ENCODE data around the gene CBL. TPM values are rescaled to one million over a fixed set of nuclear protein-coding genes. Genes with fewer than 3 reads are reported as not detected.
A peak's percentile ranks its signal among the peaks of the same experiment; 100 is the strongest.

Gene CBL
- total RNA-seq, 1 experiment from 2014 or later, result 35.5 TPM

DNA sequence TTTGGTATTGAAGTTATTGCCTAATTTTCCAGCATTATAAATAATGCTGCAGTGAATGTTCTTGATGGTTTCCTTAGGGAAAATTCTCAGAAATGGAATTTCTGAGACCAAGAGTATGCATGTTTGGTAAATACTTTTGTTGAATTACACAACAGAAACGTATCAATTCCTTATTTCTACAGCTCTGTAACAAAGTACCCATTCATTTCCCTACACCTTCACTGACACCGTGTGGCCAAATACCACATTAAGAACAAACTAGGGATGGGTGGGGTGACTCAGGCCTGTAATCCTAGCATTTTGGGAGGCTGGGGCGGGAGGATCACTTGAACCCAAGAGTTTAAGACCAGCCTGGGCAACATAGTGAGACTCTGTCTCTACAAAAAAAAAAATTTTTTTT is 89.0 kb downstream of the CBL start:
- H3K9me3 Mint-ChIP-seq (ENCODE audit: unreplicated experiment), result no peaks in the 10 kb centered on the region
- CTCF ChIA-PET, result interaction anchor here (0.6 kb wide), 1 partner anchor 97 kb away, joined by 3 read pairs; no protein-coding TSS in a partner anchor
- peak; percentile 47 for DNase-seq (ENCODE audit: unreplicated experiment)
- H3K4me1 Mint-ChIP-seq (ENCODE audit: insufficient read depth, unreplicated experiment), result no peaks in the 10 kb centered on the region
- H3K36me3 Mint-ChIP-seq (ENCODE audit: insufficient read depth, unreplicated experiment), result peaks cover 47% of the 10 kb centered on the region
- intact Hi-C loops (cut with micrococcal nuclease), result loop anchor here (5.0 kb wide), 1 partner anchor 88 kb away; the partner anchor contains the start of gene CBL
- TF ChIP-seq, protein P1, sequence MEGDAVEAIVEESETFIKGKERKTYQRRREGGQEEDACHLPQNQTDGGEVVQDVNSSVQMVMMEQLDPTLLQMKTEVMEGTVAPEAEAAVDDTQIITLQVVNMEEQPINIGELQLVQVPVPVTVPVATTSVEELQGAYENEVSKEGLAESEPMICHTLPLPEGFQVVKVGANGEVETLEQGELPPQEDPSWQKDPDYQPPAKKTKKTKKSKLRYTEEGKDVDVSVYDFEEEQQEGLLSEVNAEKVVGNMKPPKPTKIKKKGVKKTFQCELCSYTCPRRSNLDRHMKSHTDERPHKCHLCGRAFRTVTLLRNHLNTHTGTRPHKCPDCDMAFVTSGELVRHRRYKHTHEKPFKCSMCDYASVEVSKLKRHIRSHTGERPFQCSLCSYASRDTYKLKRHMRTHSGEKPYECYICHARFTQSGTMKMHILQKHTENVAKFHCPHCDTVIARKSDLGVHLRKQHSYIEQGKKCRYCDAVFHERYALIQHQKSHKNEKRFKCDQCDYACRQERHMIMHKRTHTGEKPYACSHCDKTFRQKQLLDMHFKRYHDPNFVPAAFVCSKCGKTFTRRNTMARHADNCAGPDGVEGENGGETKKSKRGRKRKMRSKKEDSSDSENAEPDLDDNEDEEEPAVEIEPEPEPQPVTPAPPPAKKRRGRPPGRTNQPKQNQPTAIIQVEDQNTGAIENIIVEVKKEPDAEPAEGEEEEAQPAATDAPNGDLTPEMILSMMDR (IDR thresholded peaks at IDR 0.05; ENCODE audit: unreplicated experiment), result peak; percentile 26
- no peak overlapping the region for H3K4me3 Mint-ChIP-seq (ENCODE audit: unreplicated experiment)
- no peak overlapping the region for H3K27ac Mint-ChIP-seq (ENCODE audit: low read depth, unreplicated experiment)
- no TSS peak for BruUV-seq (replicated peaks)
- no peaks in the 10 kb centered on the region for H3K27me3 Mint-ChIP-seq (ENCODE audit: insufficient read depth, unreplicated experiment)
- POLR2A ChIA-PET, result no interaction called here

DNA sequence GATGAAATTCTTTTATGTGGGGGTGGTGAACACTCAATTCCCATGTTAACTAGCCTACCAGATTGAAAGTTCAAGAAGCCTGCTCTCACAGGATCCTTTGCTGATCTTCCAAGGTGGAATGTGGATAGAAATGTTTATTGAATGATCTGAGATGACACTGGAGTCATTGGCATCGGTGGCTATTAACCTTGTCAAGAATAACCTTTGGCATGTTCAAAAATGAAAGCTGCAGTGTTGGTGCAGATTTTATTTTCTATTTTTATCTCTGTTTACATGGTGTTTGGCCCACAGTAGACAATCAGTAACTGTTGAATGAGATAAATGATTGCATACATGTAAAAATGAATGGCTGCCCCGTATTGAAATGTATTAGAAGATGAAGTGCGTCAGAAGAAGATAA is 91.8 kb downstream of the CBL start:
- H3K27ac Mint-ChIP-seq (ENCODE audit: low read depth, unreplicated experiment), result no peak overlapping the region
- H3K4me1 Mint-ChIP-seq (ENCODE audit: insufficient read depth, unreplicated experiment), result no peaks in the 10 kb centered on the region
- peaks cover 53% of the 10 kb centered on the region for H3K36me3 Mint-ChIP-seq (ENCODE audit: insufficient read depth, unreplicated experiment)

DNA sequence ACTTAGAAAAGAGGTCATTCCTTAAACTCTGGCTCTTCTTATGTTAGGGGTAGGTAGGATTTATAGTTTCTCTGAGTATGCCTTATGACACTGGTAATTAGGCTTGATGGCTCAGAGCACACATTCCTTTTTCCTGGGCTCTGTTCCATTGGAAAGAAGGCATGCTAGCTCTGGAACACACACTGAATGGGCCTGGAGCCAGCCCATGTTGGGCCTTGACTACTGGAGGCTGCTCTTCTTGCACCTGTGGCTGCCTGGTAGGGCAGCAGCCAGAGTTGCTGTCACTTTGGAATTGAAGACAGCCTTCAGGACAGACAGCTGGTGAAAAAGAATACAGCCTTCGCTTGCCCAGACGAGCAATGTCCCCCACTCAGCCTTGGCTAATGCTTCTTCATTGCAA is 92.6 kb downstream of the CBL start:
- no peak for DNase-seq (ENCODE audit: unreplicated experiment)
- ChIA-PET POLR2A (no interaction called here), CTCF (no interaction called here)
- Mint-ChIP-seq H3K27ac (ENCODE audit: low read depth, unreplicated experiment) (no peak overlapping the region), H3K9me3 (ENCODE audit: unreplicated experiment) (no peaks in the 10 kb centered on the region), H3K4me1 (ENCODE audit: insufficient read depth, unreplicated experiment) (no peaks in the 10 kb centered on the region), H3K27me3 (ENCODE audit: insufficient read depth, unreplicated experiment) (no peaks in the 10 kb centered on the region), H3K36me3 (ENCODE audit: insufficient read depth, unreplicated experiment) (peaks cover 60% of the 10 kb centered on the region), H3K4me3 (ENCODE audit: unreplicated experiment) (no peak overlapping the region)
- intact Hi-C loops (cut with micrococcal nuclease), result loop anchor here (5.0 kb wide), 1 partner anchor 91 kb away; the partner anchor contains the start of gene CBL
- BruUV-seq (replicated peaks), result no TSS peak
- TF ChIP-seq, protein P1 (IDR thresholded peaks at IDR 0.05; ENCODE audit: unreplicated experiment), result no peak

More for the DNA sequence above, 91.8 kb downstream of the CBL start:
- ChIA-PET POLR2A (no interaction called here), CTCF (interaction anchor here (0.6 to 1.8 kb wide), 7 partner anchors 9 to 1491 kb away, joined by 3 to 5 read pairs (median 3); partner anchors contain the start of gene CBL)
- TF ChIP-seq, protein P1 (IDR thresholded peaks at IDR 0.05; ENCODE audit: unreplicated experiment), result no peak
- DNase-seq (ENCODE audit: unreplicated experiment), result no peak
- intact Hi-C loops (cut with micrococcal nuclease), result loop anchor here (5.0 kb wide), 1 partner anchor 91 kb away; the partner anchor contains the start of gene CBL
- H3K9me3 Mint-ChIP-seq (ENCODE audit: unreplicated experiment), result no peaks in the 10 kb centered on the region
- no peak overlapping the region for H3K4me3 Mint-ChIP-seq (ENCODE audit: unreplicated experiment)
- H3K27me3 Mint-ChIP-seq (ENCODE audit: insufficient read depth, unreplicated experiment), result no peaks in the 10 kb centered on the region
- no TSS peak for BruUV-seq (replicated peaks)

DNA sequence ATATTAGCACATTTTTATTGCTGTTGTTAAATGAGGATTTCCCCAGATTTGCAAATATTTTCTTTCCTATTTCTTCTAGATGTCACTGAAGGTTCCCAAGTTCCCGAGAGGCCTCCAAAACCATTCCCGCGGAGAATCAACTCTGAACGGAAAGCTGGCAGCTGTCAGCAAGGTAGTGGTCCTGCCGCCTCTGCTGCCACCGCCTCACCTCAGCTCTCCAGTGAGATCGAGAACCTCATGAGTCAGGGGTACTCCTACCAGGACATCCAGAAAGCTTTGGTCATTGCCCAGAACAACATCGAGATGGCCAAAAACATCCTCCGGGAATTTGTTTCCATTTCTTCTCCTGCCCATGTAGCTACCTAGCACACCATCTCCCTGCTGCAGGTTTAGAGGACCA is 93.3 kb downstream of the CBL start:
- ChIA-PET CTCF (interaction anchor here (1.2 kb wide), 1 partner anchor 15 kb away, joined by 3 read pairs; no protein-coding TSS in a partner anchor), POLR2A (interaction anchor here (0.5 kb wide), 1 partner anchor 9 kb away, joined by 3 read pairs; no protein-coding TSS in a partner anchor)
- no peak for DNase-seq (ENCODE audit: unreplicated experiment)
- Mint-ChIP-seq H3K4me3 (ENCODE audit: unreplicated experiment) (no peak overlapping the region), H3K27ac (ENCODE audit: low read depth, unreplicated experiment) (no peak overlapping the region), H3K9me3 (ENCODE audit: unreplicated experiment) (no peaks in the 10 kb centered on the region), H3K36me3 (ENCODE audit: insufficient read depth, unreplicated experiment) (peaks cover 67% of the 10 kb centered on the region), H3K27me3 (ENCODE audit: insufficient read depth, unreplicated experiment) (no peaks in the 10 kb centered on the region), H3K4me1 (ENCODE audit: insufficient read depth, unreplicated experiment) (no peaks in the 10 kb centered on the region)
- intact Hi-C loops (cut with micrococcal nuclease), result loop anchor here (5.0 kb wide), 1 partner anchor 92 kb away; the partner anchor contains the start of gene CBL
- TF ChIP-seq, protein P1 (IDR thresholded peaks at IDR 0.05; ENCODE audit: unreplicated experiment), result no peak
- BruUV-seq (replicated peaks), result no TSS peak

Data from MCF 10A (cell line).